Ammon's horn (tissue), 1 donor: ENCODE results near the gene SETX.

Experiments used
- DNase-seq: peaks from one replicate; pipeline ENCODE4 v3.0.0-alpha.2; 2016; ENCODE audit warnings: low spot score

Gene SETX

GRCh38 chr9:132357764-132358163, 3.0 kb upstream of the SETX start:
- DNase-seq: no peak

DNA sequence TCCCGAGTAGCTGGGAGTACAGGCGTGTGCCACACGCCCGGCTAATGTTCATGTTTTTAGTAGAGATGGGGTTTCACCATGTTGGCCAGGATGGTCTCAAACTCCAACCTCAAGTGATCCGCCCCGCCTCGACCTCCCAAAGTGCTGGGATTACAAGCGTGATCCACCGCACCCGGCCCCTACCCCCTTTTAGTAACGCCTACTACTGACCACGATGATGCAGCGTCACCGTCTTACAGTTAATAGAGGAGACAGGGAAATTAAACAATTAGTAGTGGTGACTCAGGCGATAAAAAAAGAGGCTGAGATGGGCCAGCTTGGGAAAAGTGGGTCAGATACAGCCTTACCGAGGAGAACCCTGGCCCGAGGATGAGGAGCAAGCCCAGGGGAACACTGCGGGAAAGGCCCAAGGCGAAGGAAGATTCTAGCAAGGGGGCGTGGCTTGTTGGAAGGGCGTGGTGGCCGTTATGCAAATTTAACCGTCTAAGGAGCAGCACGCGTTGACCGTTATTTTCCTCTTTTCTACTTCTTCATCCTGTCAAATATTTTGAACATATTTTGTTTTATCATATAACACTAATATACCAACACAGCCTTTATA, 1.6 kb upstream of the SETX start:
- DNase-seq: no peak

GRCh38 chr9:132351404-132352045, 3.3 kb downstream of the SETX start:
- DNase-seq: no peak

DNA sequence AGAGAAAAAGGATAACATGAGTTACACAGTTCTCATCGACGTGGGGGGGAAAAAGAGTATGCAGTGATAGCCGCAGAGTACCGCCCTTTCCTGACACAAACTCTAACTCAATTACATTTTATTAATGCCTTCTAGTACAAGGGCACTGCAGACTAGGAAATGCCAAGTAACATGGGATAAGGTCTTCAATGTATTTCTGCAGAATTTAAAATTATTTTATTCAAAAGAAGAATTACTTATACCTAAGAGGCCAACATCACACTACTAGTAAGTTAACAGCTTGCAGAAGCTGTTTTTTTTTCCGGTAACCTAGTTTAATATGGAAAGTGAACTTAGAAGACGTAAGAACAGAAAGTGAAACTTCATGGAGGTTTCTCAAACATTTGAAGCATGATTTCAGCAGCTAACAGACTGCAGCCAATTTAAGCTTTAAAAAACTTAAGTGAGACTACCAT, 3.9 kb downstream of the SETX start:
- DNase-seq: no peak

DNA sequence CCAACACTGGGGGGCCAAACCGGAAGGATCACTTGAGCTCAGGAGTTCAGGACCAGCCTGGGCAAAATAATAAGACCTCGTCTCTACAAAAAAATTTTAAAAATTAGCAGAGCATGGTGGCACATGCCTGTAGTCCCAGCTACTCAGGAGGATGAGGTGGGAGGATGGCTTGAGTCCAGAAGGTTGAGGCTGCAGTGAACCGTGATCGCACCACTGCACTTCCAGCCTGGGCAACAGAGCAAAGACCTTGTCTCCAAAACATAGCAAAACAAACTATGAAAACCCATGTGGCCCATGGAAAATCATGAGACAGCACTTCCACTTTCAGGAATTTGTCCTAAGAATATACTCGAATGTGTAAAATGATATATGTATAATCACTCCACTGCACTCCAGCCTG, 6.1 kb downstream of the SETX start:
- DNase-seq: no peak

GRCh38 chr9:132346177-132346576, 8.6 kb downstream of the SETX start:
- no peak for DNase-seq

DNA sequence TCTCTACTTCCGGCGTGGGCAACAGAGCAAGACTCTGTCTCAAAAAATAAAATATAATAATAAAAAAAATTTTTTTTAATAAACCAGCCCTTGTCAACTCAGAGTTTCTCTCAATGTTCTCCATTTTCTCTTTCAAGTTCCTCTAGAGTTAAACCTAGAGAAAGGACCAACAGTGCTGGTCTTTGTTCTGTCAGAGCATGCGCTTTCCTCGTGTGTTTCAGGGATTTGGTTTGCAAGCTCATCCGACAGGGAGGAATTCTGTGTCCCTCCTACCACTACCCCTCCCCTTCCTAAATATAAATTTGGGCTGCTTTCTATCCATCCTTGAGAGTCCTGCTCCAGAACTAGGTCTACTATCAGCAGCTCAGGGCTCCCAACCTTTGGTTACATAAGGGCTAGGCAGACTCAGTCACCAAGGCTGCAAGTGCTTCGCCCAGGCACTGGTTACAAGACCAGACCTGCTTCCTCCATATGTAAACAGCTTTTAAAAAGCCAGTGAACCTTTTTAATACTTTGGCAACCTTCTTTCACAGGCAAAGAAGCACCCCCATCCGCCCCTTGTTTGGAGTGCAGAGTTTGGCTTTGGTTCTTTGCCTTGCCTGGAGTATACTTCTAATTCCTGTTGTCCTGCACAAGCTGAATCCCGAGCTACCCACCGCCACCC, 13.5 kb downstream of the SETX start:
- DNase-seq: peak; percentile 62

GRCh38 chr9:132334364-132334763, 20.4 kb downstream of the SETX start:
- DNase-seq: no peak

DNA sequence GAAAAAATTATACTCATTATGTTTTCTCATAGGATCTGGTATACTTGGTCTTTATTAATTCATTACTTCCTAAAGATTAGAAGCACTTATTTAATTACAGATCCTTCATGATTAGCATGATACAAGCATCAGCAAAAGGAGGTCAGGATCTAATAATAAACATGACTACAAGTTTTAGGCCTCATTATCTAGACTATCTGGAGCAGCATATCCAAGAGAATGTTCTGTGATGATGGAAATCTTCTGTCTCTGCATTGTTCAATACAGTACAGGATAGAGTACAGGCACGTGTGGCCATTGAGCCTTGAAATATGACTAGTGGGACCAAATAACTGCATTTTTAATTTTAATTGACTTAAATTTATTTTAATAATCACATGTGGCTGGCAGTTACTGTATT, 21.2 kb downstream of the SETX start:
- DNase-seq: no peak

DNA sequence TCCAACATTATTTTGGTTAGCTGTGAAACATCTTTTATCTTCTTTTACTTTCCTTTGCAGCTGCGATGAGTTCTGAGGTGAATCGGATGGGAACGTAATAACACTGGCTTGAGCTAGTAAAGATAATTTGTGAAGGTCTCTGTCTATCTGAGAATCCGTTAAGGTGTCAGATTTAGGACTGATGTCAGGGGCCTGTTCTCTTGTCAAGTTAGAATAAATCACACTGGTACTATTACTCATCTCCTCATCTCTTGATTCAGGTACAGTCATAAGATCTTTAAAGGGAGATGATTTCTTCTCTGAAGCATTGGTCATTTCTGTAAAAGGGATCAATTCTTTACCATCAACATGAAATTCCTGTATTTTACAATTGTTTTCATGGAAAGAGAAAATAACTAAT, 26.2 kb downstream of the SETX start:
- no peak for DNase-seq

DNA sequence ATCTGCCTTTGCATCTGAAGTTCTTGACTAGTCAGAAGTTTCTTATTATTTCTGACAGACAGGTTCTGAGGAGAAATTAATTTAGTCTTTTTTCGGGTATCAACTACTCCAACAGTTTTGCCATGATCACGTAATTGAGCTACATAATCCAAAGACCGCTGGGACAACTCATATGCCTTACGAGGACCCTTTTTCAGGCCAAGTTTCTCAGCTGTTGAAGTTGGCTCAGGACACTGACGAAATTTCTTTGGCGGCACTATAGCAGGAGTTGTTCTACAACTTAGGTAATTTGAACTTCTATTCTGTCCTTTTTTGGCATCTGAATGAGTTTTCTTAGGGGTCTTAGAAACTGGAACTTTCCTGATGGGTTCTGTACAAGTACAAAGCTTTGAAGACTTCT, 27.2 kb downstream of the SETX start:
- DNase-seq: no peak

- no peak for DNase-seq
Observed at GRCh38 chr9:132324425-132324824, 30.4 kb downstream of the SETX start.

GRCh38 chr9:132319421-132320110, 35.2 kb downstream of the SETX start:
- no peak for DNase-seq

DNA sequence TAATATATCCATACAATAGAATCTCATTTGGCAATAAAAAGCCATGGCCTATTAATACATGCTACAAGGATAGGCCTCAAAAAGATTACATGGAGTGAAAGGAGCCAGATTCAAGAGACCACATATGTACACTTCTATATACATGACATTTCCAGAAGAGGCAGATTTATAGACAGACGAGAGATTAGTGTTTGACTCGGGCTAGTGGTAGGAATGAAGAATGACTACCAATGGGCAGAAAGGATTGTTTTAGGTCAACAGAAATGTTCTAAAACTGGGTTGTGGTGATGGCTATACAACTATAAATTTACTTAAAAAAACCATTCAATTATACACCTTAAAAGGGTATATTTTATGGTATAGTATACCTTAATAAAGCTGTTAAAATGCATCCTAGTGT, 41.9 kb downstream of the SETX start:
- no peak for DNase-seq

DNA sequence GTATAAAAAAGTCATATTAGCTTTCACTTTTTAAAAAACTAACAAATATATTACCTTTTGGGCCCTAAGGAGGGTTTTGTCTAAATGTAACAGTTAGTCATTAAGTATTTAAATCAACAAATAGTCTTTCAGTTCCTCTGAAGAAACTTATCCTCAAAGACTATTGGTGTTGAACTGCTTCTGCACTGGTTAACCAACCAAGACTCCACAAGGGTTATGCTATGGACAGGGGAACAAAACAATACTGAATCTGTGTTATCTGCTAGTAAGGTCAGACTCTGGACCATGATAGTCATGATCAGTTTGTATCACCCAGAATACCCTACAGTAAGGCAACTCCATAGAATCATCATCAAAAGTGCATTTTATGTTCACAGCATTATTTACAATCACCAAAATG, 42.4 kb downstream of the SETX start:
- DNase-seq: no peak

GRCh38 chr9:132311978-132312377, 42.8 kb downstream of the SETX start:
- no peak for DNase-seq

DNA sequence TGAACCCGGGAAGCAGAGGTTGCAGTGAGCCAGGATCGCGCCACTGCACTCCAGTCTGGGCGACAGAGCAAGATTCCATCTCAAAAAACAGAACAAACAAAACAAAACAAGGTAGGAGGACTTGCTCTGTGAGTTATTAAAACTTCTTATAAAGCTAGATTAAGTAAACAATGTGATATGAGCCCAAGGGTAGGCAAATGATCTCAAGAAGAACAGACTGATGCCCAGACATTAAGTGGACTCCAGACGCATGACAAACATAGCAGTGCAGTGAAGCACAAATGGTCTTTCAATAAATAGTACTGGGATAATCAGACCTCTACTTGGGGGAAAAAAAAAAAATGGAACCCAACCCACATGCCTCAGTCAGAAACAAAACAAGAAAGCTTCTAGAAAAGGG, 45.7 kb downstream of the SETX start:
- DNase-seq: no peak

GRCh38 chr9:132301521-132301920, 53.3 kb downstream of the SETX start:
- no peak for DNase-seq

DNA sequence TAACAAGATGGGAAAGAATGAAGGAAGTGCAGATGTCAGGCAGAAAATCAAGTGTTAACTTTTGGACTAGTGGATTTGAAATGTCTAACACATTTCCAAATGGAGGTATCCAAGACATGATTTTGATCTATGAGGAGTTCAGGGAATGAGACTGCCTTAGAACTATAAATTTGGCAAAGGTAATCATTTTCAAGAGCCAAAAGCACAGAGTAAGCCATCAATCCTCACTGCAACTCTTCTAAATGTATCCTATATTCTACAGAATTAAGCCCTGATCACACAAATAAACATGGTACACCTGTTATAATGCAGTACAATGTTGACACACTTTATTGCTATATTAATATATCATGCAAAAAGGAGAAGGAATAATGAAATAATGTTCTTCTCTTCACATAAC, 55.6 kb downstream of the SETX start:
- no peak for DNase-seq

DNA sequence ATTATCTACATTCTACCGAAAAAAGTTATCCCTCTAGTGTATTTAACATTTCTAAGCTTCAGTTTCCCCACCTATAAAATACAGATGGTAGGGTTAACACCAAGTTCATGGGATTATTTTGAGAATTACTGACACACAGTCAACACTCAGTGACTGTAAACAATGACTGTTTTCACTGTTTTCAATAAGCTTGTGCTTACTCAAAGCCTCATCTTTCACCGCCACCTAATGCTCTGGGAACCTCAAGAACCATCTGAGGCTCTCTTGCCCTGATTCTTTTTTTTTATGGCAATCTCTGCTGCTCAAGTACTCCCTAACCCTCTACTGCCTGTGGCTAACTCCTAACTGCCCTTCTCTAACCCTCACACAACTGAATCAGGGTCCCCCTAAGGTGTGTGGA, 59.6 kb downstream of the SETX start:
- no peak for DNase-seq

DNA sequence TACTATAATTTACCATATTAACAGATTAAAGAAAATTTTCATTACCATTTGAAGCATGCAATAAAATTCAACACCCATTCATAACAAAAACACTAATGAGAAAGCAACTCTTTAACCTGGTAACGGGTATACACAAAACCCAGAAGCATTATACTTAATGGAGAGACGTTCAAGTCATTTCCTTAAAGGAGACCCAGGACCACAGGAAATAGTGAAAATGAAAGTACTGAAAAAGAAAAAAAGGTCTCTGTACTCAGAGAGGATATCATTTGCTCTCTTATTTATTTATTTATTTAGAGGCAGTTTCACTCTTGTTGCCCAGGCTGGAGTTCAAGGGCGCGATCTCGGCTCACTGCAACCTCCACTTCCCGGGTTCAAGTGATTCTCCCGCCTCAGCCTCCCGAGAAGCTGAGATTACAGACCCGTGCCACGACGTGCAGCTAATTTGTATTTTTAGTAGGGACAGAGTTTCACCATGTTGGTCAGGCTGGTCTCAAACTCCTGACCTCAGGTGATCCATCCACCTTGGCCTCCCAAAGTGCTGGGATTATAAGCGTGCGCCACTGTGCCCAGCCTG, 61.6 kb downstream of the SETX start:
- DNase-seq: no peak

DNA sequence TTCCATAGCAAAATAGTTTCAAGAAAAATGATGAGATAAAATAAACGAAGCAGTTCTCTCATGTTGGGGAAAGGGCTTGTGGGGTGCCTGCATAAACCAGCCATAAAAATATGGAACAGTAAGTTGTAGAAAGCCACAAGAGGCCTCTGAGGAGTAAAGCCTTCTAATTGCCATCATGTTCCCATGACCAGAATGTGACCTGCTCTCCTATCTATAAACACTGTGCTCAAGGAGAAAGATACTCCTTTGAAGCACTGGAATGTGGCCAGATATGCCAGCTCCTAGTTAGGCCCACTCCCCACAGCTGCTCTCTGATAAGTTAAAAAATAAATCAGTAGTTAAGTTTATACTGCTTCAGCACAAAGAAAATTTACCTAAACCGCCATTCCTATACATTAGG, 65.8 kb downstream of the SETX start:
- DNase-seq: no peak

GRCh38 chr9:132288361-132288760, 66.4 kb downstream of the SETX start:
- DNase-seq: no peak
